ENCODE measurements around the gene ETFB. TPM values are rescaled to one million over a fixed set of nuclear protein-coding genes. Genes with fewer than 3 reads are reported as not detected.

ETFB gene
- total RNA-seq, 1 experiment from 2014 or later, result 66.2 TPM

GRCh38 chr19:51317376-51317775 lies 48.8 kb downstream of the ETFB start:
- in situ Hi-C loops (cut with HindIII; ENCODE audit: low pct_unique_long_range_greater_than_20kb, low sequenced_read_pairs) (no loop called here), intact Hi-C loops (cut with micrococcal nuclease; ENCODE audit: unreplicated experiment) (no loop called here)
- Histone ChIP-seq H3K9me3 (ENCODE audit: control insufficient read depth, insufficient read depth, low read depth, low read length) (no peaks in the 10 kb centered on the region), H3K4me1 (ENCODE audit: control insufficient read depth, insufficient read depth, low read length) (no peaks in the 10 kb centered on the region), H3K4me3 (ENCODE audit: low read depth in 2 of 2, low read length in 2 of 2) (no peak overlapping the region), H3K27me3 (ENCODE audit: control insufficient read depth, insufficient read depth, low read length) (no peaks in the 10 kb centered on the region), H3K36me3 (ENCODE audit: control insufficient read depth, insufficient read depth, low read length) (no peaks in the 10 kb centered on the region), H3K27ac (ENCODE audit: low read length) (no peak overlapping the region)
- TF ChIP-seq SIN3A (IDR thresholded peaks at IDR 0.05; ENCODE audit: borderline replicate concordance, insufficient read depth, low read depth, low read length) (no peak), REST (IDR thresholded peaks at IDR 0.05; ENCODE audit: insufficient read depth in 1 of 2, low read depth in 2 of 2, low read length in 1 of 2) (no peak), POLR2AphosphoS5 (IDR thresholded peaks at IDR 0.05; ENCODE audit: low read depth, low read length) (no peak), TCF7L2 (IDR thresholded peaks at IDR 0.05; ENCODE audit: low read depth, low read length) (no peak)
- no peak for DNase-seq (ENCODE audit: low read depth, low spot score)
- POLR2A ChIA-PET, result no interaction called here
- CTCF ChIA-PET, result no interaction called here
- ATAC-seq, result no peak
- BruUV-seq (replicated peaks), result no TSS peak

GRCh38 chr19:51316688-51317087 lies 49.5 kb downstream of the ETFB start:
- no peak overlapping the region for H3K27ac ChIP-seq (ENCODE audit: low read length)
- TF ChIP-seq POLR2AphosphoS5 (IDR thresholded peaks at IDR 0.05; ENCODE audit: low read depth, low read length) (no peak), SIN3A (IDR thresholded peaks at IDR 0.05; ENCODE audit: borderline replicate concordance, insufficient read depth, low read depth, low read length) (no peak), TCF7L2 (IDR thresholded peaks at IDR 0.05; ENCODE audit: low read depth, low read length) (no peak), CTCF (IDR thresholded peaks at IDR 0.05) (no peak), REST (IDR thresholded peaks at IDR 0.05; ENCODE audit: insufficient read depth in 1 of 2, low read depth in 2 of 2, low read length in 1 of 2) (no peak)
- no peaks in the 10 kb centered on the region for H3K36me3 ChIP-seq (ENCODE audit: control insufficient read depth, insufficient read depth, low read length)
- no peak overlapping the region for H3K4me3 ChIP-seq (ENCODE audit: low read depth in 2 of 2, low read length in 2 of 2)
- in situ Hi-C loops (cut with HindIII; ENCODE audit: low pct_unique_long_range_greater_than_20kb, low sequenced_read_pairs), result no loop called here
- DNase-seq (ENCODE audit: low read depth, low spot score) (no peak), ATAC-seq (no peak)
- intact Hi-C loops (cut with micrococcal nuclease; ENCODE audit: unreplicated experiment), result no loop called here
- ChIA-PET POLR2A (no interaction called here), CTCF (no interaction called here)
- no peaks in the 10 kb centered on the region for H3K9me3 ChIP-seq (ENCODE audit: control insufficient read depth, insufficient read depth, low read depth, low read length)
- no peaks in the 10 kb centered on the region for H3K27me3 ChIP-seq (ENCODE audit: control insufficient read depth, insufficient read depth, low read length)
- H3K4me1 ChIP-seq (ENCODE audit: control insufficient read depth, insufficient read depth, low read length), result no peaks in the 10 kb centered on the region
- no TSS peak for BruUV-seq (replicated peaks)

Data from Panc1 (cell line).